ENCODE measurements around the gene MED20.

MED20 gene

GRCh38 chr6:41940759-41941279 lies 19.9 kb upstream of the MED20 start:
- no peak for FAIRE-seq

- FAIRE-seq: no peak
These were observed 19.2 kb upstream of the MED20 start for GRCh38 chr6:41939848-41940758.

GRCh38 chr6:41939176-41939847 lies 18.4 kb upstream of the MED20 start:
- no peak for FAIRE-seq

DNA sequence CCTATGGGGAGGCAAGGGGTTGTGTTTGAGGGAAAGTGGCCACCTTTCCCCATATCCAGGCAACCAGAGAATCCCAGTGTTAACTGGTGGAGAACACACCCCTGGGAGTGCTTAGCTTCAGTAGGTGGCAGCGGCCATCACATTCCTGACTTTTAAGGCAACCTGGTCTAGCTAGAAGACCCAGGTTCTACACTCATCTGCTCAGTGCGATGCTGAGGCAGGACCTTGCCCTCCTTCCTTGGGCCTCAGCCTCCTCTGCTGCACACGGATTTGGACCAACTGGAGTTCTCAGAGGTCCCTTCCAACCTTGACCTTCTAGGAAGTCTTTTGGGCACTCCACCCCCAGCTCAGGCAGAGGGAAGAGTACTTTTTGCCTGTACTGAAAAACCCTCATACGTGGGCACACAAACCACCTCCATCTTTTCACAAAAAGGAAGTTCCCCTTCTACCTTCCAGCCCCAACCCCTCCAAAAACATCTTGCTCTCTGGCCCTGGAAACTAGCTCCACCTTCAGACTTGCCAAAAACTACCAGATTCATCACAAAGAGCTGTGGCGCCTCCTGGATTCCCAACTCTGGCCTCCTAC lies 17.7 kb upstream of the MED20 start:
- FAIRE-seq: no peak

GRCh38 chr6:41937861-41938574 lies 17.1 kb upstream of the MED20 start:
- no peak for FAIRE-seq

GRCh38 chr6:41937472-41937860 lies 16.5 kb upstream of the MED20 start:
- FAIRE-seq: no peak

GRCh38 chr6:41936073-41936837 lies 15.3 kb upstream of the MED20 start:
- FAIRE-seq: no peak

DNA sequence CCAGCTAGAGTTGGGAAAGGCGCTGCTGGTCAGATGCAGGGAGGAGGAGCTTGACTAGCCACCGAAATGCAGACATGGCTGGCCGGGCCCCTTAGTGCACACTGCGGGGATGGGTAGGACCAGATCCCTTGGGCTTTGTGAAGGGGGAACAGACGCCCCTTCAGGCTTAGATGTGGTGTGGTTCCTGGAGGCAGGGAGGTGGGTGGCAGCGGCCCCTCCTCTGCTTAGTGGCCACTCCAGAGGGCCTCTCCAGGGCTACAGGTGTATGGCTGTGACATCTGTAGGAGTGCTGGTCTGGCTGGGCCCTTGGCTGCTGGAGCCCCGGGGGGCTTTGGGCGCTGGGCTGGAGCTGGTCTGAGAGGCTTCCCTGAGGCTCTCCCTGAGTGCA lies 14.7 kb upstream of the MED20 start:
- FAIRE-seq: no peak

DNA sequence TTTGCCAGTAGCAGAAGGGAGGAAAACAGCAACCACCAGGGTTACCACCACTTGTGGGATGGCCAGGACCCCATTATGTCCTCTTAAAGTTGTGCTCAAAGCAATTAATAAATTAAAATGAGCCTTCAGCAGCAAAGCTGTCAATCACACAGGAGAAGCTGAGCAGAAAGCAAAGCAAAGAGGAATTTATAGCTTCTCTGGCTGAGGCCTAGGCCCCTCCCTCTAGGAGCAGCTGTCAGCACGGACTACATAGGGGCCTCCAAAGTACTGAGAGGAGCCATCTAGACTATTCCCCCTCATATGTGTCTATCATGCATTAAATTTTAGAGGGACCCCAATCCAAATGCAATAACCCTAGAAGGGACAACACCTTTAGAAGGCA lies 14.2 kb upstream of the MED20 start:
- FAIRE-seq: no peak

- no peak for FAIRE-seq
These were observed 13.6 kb upstream of the MED20 start for GRCh38 chr6:41934278-41935192.

DNA sequence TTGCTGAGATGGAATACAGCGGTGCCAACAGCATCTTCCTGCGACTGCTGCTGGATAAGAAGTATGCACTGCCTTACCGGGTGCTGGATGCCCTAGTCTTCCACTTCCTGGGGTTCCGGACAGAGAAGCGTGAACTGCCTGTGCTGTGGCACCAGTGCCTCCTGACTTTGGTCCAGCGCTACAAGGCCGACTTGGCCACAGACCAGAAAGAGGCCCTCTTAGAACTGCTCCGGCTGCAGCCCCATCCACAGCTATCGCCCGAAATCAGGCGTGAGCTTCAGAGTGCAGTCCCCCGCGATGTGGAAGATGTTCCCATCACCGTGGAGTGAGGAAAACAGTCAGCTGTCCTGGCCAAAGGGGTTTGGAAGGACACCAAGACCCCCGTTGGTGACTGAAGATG lies 11.4 kb upstream of the MED20 start:
- FAIRE-seq: no peak

DNA sequence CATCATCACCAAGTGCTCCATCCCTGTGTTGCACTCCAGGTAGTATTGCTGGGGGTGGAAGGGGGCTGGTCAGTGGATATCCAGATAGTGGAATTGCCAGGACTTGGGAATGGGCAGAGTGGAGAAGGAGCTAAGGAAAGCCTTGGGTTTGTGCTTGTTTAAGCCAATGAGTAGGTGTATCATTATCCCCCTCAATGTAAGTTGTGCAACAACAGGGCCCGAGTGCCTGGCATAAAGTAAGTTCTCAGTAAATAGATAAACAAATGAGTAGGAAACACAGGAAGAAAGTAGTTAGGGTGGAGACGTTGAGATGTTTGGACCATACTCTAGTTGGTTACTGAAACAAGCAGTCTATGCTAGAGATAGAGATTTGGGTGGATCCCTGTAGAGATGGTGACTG lies 10.9 kb upstream of the MED20 start:
- FAIRE-seq: no peak

DNA sequence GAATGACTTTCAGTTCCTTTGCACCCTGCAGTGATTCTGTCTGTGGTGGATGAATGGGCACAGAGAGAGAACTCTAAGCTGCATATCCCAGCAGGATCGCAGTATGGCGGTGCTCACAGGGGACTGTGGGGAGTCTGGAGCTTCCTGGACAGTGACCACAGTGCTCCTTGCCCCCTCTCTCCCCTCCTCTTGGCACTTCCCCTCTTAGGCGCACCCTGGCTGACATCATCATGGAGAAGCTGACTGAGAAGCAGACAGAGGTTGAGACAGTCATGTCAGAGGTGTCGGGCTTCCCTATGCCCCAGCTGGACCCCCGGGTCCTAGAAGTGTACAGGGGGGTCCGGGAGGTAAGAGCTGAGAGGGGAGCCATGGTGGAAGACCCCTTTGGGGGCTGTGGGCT lies 9.0 kb upstream of the MED20 start:
- no peak for FAIRE-seq

GRCh38 chr6:41927253-41927652 lies 6.3 kb upstream of the MED20 start:
- FAIRE-seq: no peak

DNA sequence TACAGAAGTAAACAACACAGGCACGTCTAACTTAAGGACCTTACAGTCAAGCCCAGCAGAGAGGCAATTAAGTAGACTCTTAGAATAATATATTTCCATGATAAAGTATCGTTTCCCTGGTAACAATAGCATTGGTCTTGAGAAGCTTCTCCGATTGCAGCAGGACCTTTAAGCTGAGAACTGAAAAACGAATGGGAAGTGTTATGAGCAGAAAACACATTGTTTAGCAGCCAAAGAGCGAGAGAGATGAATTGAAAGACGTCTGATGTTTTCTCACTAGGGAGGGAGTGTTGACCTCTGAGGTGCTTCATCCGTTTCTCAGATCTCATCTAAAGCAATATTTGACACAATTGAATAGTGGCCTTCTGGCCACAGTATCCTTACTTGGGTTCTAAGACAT lies 1.2 kb upstream of the MED20 start:
- no peak for FAIRE-seq

- no peak for FAIRE-seq
These were observed 716 bp upstream of the MED20 start for GRCh38 chr6:41921712-41921998.

DNA sequence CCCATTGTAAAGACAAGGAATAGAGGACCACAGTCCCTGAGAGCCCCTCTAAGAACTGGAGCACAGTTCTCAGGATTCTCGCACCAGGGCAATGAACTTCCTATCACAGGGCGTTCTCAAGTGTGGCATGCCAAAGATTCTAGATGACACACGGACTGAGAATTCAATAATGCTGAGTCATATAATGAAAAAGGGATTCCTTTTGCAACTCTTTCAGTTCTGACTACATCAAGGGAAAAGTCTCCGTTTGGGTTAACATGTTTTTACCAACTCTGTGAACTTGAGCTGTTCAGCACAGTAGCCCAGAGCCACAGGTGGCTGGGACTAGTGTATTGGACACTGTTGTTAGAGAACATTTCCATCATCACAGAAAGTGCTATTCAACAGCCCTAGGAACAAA lies 3.4 kb downstream of the MED20 start:
- no peak for FAIRE-seq

DNA sequence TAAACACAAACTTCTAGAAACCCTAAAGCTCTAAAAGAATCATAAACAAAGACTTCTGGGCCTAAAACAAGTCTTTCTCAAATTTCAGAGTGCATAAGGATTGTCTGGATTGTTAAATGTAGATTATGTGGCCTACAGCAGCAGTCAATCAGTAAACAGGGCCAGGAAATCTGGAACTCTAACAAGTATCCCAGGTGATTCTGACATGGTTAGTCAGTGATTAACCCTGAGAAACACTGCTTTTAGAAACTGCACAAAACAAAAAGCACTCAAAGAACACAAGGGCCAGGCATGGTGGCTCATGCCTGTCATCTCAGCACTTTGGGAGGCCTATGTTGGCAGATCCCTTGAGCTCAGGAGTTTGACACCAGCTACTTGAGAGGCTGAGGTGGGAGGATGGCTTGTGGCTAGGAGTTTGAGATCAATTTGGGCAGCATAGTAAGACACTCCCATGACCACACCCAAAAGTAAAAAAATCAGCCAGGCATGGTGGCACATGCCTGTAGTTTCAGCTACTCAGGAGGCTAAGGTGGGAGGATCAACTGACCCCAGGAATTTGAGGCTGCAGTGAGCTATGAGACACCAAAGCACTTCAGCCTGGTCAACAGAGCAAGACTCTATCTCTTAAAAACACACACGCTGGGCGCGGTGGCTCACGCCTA lies 5.9 kb downstream of the MED20 start:
- no peak for FAIRE-seq

DNA sequence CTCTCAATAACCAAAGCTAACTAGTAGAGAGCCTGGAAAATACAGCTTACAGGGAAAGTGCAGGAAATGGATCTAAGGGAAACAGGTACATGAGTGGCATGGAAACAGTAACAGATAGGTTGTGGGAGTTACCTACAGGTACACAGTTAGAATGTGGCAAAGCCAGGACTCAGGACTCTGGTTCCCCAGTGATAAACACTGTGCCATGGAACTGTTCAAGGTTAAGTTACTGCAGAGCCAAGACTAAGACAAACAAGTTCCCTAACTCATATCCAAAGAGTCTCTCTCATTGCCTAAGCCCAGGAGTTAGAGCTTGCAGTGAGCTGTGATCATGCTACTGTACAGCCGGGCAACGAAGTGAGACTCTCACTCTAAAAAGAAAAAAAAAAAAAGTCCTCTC lies 6.6 kb downstream of the MED20 start:
- no peak for FAIRE-seq

- FAIRE-seq: no peak
These were observed 11.2 kb downstream of the MED20 start for GRCh38 chr6:41909727-41910126.
